NCI-H1092 (cell line): ENCODE data around the gene WDR53.
"Not testable (repeated sequence)": the region's sequence is repeated elsewhere in the genome, so short reads cannot be mapped to it uniquely, and the experiment has no call there.

Experiments
- DNase-seq: peaks from one replicate; lab custom pipeline; 2025; lab: John Stamatoyannopoulos, UW

Gene WDR53

GRCh38 chr3:196517919-196518318 is 50.4 kb downstream of the WDR53 start:
- DNase-seq, result no peak

GRCh38 chr3:196517162-196517800 is 51.1 kb downstream of the WDR53 start:
- DNase-seq, result no peak

GRCh38 chr3:196514913-196515621 is 53.3 kb downstream of the WDR53 start, which contains the start of gene SMCO1:
Gene SMCO1 (minus strand): TSS chr3:196515346. CDS start chr3:196515209, 137 bp downstream.
- no peak for DNase-seq

GRCh38 chr3:196514350-196514716 is 54.0 kb downstream of the WDR53 start:
- no peak for DNase-seq

- DNase-seq, result no peak
Observed at GRCh38 chr3:196513697-196514349, 54.5 kb downstream of the WDR53 start.

GRCh38 chr3:196511646-196512425 is 56.5 kb downstream of the WDR53 start:
- DNase-seq, result not testable (repeated sequence)

GRCh38 chr3:196511108-196511507 is 57.2 kb downstream of the WDR53 start:
- DNase-seq, result not testable (repeated sequence)

GRCh38 chr3:196506687-196507086 is 61.7 kb downstream of the WDR53 start:
- DNase-seq, result no peak

GRCh38 chr3:196504556-196504955 is 63.8 kb downstream of the WDR53 start:
- no peak for DNase-seq
